ENCODE measurements around the gene MEAK7.

MEAK7 gene

DNA sequence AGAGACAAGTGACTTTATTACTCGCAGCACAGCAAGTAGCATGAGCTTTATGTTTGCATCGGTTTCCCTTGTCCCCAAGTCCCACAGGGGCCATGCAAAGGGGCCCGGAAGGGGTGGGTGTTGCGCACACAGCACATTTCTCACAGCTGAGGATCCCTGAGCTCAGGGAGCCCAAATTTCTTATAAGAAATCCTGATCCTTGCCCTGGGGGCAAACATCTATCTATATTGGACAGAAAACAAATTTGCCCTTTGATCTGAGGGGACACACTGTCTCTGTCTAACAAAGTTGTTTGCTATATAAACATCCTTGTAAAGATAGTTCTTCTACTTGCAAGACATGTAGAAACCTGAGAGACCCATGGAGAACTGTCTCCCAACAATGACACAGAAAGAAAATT lies 35.7 kb upstream of the MEAK7 start:
- peaks cover 20% of the 10 kb centered on the region for H3K4me1 Mint-ChIP-seq
- H3K27me3 Mint-ChIP-seq, result peaks cover 28% of the 10 kb centered on the region
- H3K9me3 Mint-ChIP-seq, result peaks cover 6% of the 10 kb centered on the region
- ATAC-seq, result no peak
- no peak overlapping the region for H3K4me3 Mint-ChIP-seq
- no peak overlapping the region for H3K27ac Mint-ChIP-seq
- H3K36me3 Mint-ChIP-seq, result no peaks in the 10 kb centered on the region

DNA sequence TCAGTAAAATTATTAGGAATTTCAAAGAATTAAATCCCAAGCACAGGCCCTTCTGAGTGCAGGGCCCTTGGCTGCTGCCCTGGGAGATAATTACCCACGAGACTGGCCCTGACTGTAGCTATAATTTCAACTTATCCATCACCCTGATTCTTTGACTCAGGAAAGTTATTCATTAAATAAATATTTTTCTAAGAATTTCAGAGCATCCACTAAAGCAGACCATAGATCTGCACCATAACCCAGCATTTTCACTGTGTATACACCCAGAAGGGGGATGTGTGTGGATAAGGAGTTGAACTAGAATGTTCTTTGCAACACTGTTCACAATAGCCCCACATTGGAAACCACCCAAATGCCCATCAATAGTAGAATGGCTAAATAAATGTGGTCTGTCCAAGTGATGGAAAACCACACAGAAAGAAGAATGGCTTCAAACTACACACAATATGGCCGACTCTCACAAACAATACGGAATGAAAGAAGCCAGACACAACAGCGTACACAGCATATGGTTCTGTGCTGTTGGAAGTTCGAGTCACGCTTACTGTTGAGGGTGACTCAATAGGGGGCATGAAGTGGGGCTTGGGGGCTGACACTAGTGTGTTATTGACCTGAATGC lies 33.9 kb upstream of the MEAK7 start:
- Mint-ChIP-seq H3K27ac (no peak overlapping the region), H3K27me3 (peaks cover 16% of the 10 kb centered on the region), H3K4me1 (peaks cover 18% of the 10 kb centered on the region), H3K4me3 (no peak overlapping the region), H3K9me3 (peaks cover 6% of the 10 kb centered on the region), H3K36me3 (no peaks in the 10 kb centered on the region)
- no peak for ATAC-seq

GRCh38 chr16:84537491-84538151 lies 33.2 kb upstream of the MEAK7 start:
- ATAC-seq, result no peak
- H3K27me3 Mint-ChIP-seq, result peaks cover 16% of the 10 kb centered on the region
- H3K9me3 Mint-ChIP-seq, result peaks cover 6% of the 10 kb centered on the region
- H3K4me3 Mint-ChIP-seq, result no peak overlapping the region
- H3K27ac Mint-ChIP-seq, result no peak overlapping the region
- H3K36me3 Mint-ChIP-seq, result no peaks in the 10 kb centered on the region
- peaks cover 18% of the 10 kb centered on the region for H3K4me1 Mint-ChIP-seq

DNA sequence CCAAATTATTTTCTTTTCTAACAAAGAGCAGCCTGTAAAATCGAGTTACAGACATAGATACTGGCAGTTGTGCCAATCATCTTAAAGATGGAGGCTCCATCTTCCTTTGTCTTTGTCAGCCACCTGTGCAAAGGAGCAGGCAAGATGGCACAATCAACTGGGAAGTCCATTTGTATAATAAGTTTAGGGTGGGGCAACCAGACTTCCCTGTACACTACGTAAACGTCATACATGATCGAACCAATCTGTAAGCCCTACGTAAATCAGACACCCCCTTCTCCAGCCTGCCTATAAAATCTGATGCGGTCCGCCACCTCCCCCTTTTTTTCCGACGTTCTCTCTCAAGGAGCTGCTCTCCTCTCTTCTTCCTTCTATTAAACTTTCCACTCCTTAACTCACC lies 31.4 kb upstream of the MEAK7 start:
- Mint-ChIP-seq H3K4me1 (peaks cover 28% of the 10 kb centered on the region), H3K9me3 (peaks cover 6% of the 10 kb centered on the region), H3K4me3 (no peak overlapping the region), H3K27ac (no peak overlapping the region), H3K36me3 (no peaks in the 10 kb centered on the region), H3K27me3 (peaks cover 24% of the 10 kb centered on the region)
- ATAC-seq, result no peak

DNA sequence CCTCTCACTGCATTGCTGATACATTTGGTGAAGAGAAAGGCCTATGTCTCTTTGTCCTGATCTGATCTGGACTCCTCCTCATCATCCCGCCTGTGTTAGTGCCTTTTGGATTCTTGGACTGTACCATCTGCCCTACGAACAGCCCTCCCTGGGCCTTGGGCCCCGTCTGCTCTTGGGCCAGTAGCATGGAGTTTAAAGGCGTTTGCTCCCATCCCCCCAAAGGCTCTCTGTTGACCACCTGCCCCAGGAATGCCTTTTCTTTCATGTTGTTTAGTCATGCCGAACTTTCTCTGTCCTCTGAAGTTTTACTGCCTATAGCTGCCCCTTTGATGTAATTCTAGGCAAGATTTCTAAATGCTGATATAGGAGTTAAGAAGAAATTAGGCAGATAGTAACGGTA lies 30.9 kb upstream of the MEAK7 start:
- no peak overlapping the region for H3K27ac Mint-ChIP-seq
- ATAC-seq, result no peak
- peaks cover 28% of the 10 kb centered on the region for H3K4me1 Mint-ChIP-seq
- no peak overlapping the region for H3K4me3 Mint-ChIP-seq
- peaks cover 6% of the 10 kb centered on the region for H3K9me3 Mint-ChIP-seq
- peaks cover 24% of the 10 kb centered on the region for H3K27me3 Mint-ChIP-seq
- H3K36me3 Mint-ChIP-seq, result peaks cover 3% of the 10 kb centered on the region

DNA sequence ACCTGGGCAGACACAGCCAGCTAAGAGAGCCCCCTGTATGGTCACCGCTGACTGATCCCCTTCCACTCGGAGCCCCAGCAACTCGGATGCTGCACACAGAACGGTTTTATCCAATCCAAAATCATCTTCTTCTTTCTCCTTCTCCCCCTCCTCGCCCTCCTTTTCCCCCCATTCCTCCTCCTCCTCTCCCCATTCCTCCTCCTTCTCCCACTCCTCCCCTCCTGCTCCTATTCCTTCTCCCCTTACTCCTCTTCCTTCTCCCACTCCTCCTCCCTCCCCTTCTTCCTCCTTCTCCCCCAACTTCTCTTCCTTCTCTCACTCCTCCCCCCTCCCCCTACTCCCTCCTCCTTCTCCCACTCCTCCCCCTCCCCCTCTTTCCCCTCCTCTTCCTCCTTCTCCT lies 30.4 kb upstream of the MEAK7 start:
- H3K27ac Mint-ChIP-seq, result no peak overlapping the region
- no peak for ATAC-seq
- H3K9me3 Mint-ChIP-seq, result peaks cover 5% of the 10 kb centered on the region
- H3K27me3 Mint-ChIP-seq, result peaks cover 24% of the 10 kb centered on the region
- no peak overlapping the region for H3K4me3 Mint-ChIP-seq
- H3K36me3 Mint-ChIP-seq, result peaks cover 6% of the 10 kb centered on the region
- peaks cover 28% of the 10 kb centered on the region for H3K4me1 Mint-ChIP-seq

DNA sequence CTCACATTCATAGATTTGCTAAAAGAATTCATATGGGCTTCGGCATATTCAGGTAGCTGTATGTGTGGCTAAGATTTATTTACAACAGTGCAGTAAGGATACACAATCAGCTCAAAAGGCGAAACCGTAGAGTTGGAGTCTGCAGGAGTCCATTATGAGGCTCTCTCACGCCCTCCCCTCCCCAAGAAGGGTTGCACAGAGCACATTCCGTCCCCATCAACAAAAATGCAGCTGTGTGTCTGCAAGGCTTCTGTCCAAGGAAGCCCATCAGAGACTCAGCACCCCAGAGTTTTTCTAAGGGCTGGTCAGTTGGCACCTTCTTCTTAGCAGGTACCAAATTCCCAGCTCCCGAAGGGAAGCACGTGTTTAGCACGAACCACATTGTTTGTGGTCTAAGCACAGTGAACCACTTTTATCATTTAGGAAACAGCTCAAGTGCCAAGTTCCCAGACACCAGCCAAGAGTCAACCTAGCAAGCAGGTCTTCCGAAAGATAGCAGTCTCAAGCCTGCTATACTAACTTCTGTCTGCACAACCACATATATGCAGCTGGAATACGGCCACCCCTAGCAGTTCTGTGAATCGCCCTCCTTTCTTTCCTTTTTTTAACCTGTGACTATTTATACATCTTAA lies 28.5 kb upstream of the MEAK7 start:
- no peak for ATAC-seq
- Mint-ChIP-seq H3K27ac (no peak overlapping the region), H3K36me3 (peaks cover 6% of the 10 kb centered on the region), H3K9me3 (peaks cover 8% of the 10 kb centered on the region), H3K4me3 (no peak overlapping the region), H3K4me1 (peaks cover 30% of the 10 kb centered on the region), H3K27me3 (peaks cover 24% of the 10 kb centered on the region)

GRCh38 chr16:84532291-84532724 lies 27.8 kb upstream of the MEAK7 start:
- Mint-ChIP-seq H3K4me3 (no peak overlapping the region), H3K27ac (no peak overlapping the region), H3K9me3 (peaks cover 8% of the 10 kb centered on the region), H3K4me1 (peaks cover 34% of the 10 kb centered on the region), H3K36me3 (peaks cover 6% of the 10 kb centered on the region), H3K27me3 (peaks cover 24% of the 10 kb centered on the region)
- ATAC-seq, result no peak

- Mint-ChIP-seq H3K4me1 (peaks cover 34% of the 10 kb centered on the region), H3K36me3 (peaks cover 6% of the 10 kb centered on the region), H3K27ac (no peak overlapping the region), H3K9me3 (peaks cover 8% of the 10 kb centered on the region), H3K27me3 (peaks cover 24% of the 10 kb centered on the region), H3K4me3 (no peak overlapping the region)
- ATAC-seq, result no peak
These were observed 27.2 kb upstream of the MEAK7 start for GRCh38 chr16:84531671-84532111.

DNA sequence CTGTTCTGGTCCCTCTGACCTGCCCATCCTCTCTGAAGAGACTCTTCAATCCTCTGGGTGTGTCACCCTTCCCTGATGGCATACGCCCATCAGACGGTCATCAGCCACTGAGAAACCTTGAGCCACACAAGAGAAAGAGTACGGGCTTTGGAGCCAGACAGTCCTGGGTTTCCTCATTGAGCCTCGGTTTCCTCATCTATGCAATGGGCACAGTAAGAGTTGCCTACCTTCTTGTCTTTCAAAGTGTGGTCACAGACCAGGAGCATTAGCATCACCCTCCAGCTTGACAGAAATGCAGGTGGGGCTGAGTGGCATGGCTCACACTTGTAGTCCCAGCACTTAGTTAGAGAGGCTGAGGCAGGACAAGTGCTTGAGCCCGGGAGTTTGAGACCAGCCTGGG lies 26.1 kb upstream of the MEAK7 start:
- Mint-ChIP-seq H3K27me3 (peaks cover 15% of the 10 kb centered on the region), H3K4me1 (peaks cover 26% of the 10 kb centered on the region), H3K9me3 (peaks cover 6% of the 10 kb centered on the region), H3K4me3 (no peak overlapping the region), H3K36me3 (peaks cover 6% of the 10 kb centered on the region), H3K27ac (no peak overlapping the region)
- ATAC-seq, result no peak

DNA sequence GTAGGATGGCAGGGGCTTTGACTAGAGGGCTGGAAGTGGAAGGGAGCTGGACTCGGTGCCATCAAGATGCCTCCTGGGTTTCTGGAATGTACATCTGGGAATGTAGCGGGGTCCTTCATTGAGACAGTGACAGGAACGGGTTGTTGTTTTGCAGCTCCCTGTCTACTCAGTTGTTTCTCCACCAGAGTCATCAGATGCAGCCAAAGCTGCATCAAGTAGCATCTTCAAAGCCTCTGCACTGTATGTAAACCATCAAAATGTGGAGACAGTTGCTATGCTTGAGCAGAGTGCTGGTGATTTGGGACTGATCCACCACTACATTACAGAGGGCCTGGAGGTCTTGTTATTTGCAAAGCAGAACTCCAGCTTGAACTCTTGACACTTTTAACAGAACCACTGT lies 25.1 kb upstream of the MEAK7 start:
- peaks cover 6% of the 10 kb centered on the region for H3K36me3 Mint-ChIP-seq
- no peak for ATAC-seq
- H3K4me3 Mint-ChIP-seq, result no peak overlapping the region
- peaks cover 6% of the 10 kb centered on the region for H3K9me3 Mint-ChIP-seq
- peaks cover 8% of the 10 kb centered on the region for H3K27me3 Mint-ChIP-seq
- H3K27ac Mint-ChIP-seq, result no peak overlapping the region
- peaks cover 16% of the 10 kb centered on the region for H3K4me1 Mint-ChIP-seq

DNA sequence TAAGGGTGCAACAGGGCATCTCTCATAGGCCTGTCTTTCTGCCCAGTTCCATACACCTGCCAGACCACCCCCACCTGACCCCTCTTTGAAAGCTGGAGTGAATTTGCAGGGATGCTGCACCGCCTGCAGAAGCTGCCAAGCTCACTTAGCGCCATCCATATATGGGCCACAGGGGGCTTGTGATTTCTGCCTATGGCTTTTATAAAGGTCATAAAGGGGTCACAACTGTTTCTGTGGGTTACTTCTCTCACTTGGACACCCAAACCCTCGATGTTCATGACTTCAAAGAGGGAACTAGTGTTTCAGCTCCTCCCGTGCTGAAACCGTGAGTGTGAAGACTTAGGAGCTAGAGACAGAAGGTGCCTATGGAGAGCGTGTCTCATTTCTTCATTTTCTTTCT lies 23.9 kb upstream of the MEAK7 start:
- Mint-ChIP-seq H3K27ac (no peak overlapping the region), H3K27me3 (peaks cover 8% of the 10 kb centered on the region), H3K4me1 (peaks cover 16% of the 10 kb centered on the region), H3K4me3 (no peak overlapping the region), H3K9me3 (peaks cover 6% of the 10 kb centered on the region), H3K36me3 (peaks cover 6% of the 10 kb centered on the region)
- ATAC-seq, result peak; percentile 43

- H3K4me3 Mint-ChIP-seq, result no peak overlapping the region
- H3K36me3 Mint-ChIP-seq, result peaks cover 6% of the 10 kb centered on the region
- H3K4me1 Mint-ChIP-seq, result peaks cover 16% of the 10 kb centered on the region
- peaks cover 8% of the 10 kb centered on the region for H3K27me3 Mint-ChIP-seq
- no peak overlapping the region for H3K27ac Mint-ChIP-seq
- peak; percentile 50 for ATAC-seq
- peaks cover 6% of the 10 kb centered on the region for H3K9me3 Mint-ChIP-seq
These were observed 23.2 kb upstream of the MEAK7 start for GRCh38 chr16:84527532-84528269.

- peaks cover 6% of the 10 kb centered on the region for H3K9me3 Mint-ChIP-seq
- no peak overlapping the region for H3K4me3 Mint-ChIP-seq
- peaks cover 6% of the 10 kb centered on the region for H3K36me3 Mint-ChIP-seq
- H3K27ac Mint-ChIP-seq, result peak overlapping the region; percentile 33
- peaks cover 10% of the 10 kb centered on the region for H3K4me1 Mint-ChIP-seq
- H3K27me3 Mint-ChIP-seq, result peaks cover 2% of the 10 kb centered on the region
- ATAC-seq, result no peak
These were observed 22.5 kb upstream of the MEAK7 start for GRCh38 chr16:84526794-84527531.
